ENCODE data around the gene SPRTN. TPM values are rescaled to one million over a fixed set of nuclear protein-coding genes. Genes with fewer than 3 reads are reported as not detected.

Gene SPRTN
- total and polyA plus RNA-seq, 2 of the 8 experiments (the other 6 are each of a cell fraction or from before 2014, with no cell fraction given) = 6.6 to 15.1 TPM

GRCh38 chr1:231351816-231352215 lies 13.7 kb downstream of the SPRTN start:
- no peak for TF ChIP-seq CREB1 (IDR thresholded peaks at IDR 0.05)
- TF ChIP-seq EZH2 (IDR thresholded peaks at IDR 0.05; ENCODE audit: low read depth, low read length, severe bottlenecking) = no peak
- no peak for TF ChIP-seq E2F6 (IDR thresholded peaks at IDR 0.05)
- TF ChIP-seq JUN (IDR thresholded peaks at IDR 0.05; ENCODE audit: low read depth, low read length) = no peak
- TF ChIP-seq NRF1 (IDR thresholded peaks at IDR 0.05; ENCODE audit: low read depth, low read length) = no peak
- no peak overlapping the region for H3K9ac ChIP-seq (replicated peaks in 1 of 4; ENCODE audit: extremely low read depth in 1 of 4, low read depth in 3 of 4, low read length in 3 of 4)
- FAIRE-seq (no peak), DNase-seq (ENCODE audit: low read depth in 1 of 2, low spot score in 2 of 2) (no peak)
- no peak overlapping the region for H2AFZ ChIP-seq (ENCODE audit: low read length)
- H3K4me3 ChIP-seq (ENCODE audit: extremely low read depth in 1 of 4, insufficient read depth in 2 of 4, low read depth in 3 of 4, low read length in 4 of 4) = no peak overlapping the region
- no peaks in the 10 kb centered on the region for H3K79me1 ChIP-seq (ENCODE audit: low read depth, low read length)
- no peaks in the 10 kb centered on the region for H3K23me2 ChIP-seq (ENCODE audit: low read depth, low read length)
- H4K8ac ChIP-seq (ENCODE audit: extremely low read depth, insufficient read depth, low read length) = no peak overlapping the region
- H3K56ac ChIP-seq (replicated peaks; ENCODE audit: insufficient read length, low read depth, low read length) = no peak overlapping the region
- POLR2A ChIA-PET (ENCODE audit: partially characterized antibody) = no interaction called here
- CTCF ChIA-PET (ENCODE audit: partially characterized antibody) = interaction anchor here (0.9 kb wide), 1 partner anchor 253 kb away, joined by 3 read pairs; no protein-coding TSS in a partner anchor
- no peak overlapping the region for H3K27ac ChIP-seq (ENCODE audit: low read depth, low read length)
- H4K20me1 ChIP-seq (replicated peaks in 1 of 2; ENCODE audit: control insufficient read depth in 1 of 2, insufficient read depth in 2 of 2, low read length in 2 of 2) = peaks cover 0 to 2% of the 10 kb centered on the region in 2 experiments
- no peak overlapping the region for H3K4me2 ChIP-seq (ENCODE audit: insufficient read depth in 1 of 2, low read depth in 2 of 2, low read length in 2 of 2)
- H2AK5ac ChIP-seq (ENCODE audit: low read depth, low read length) = no peak overlapping the region
- no peaks in the 10 kb centered on the region for H3K79me2 ChIP-seq (ENCODE audit: control insufficient read depth in 1 of 2, insufficient read depth in 2 of 2, low read length in 2 of 2)
- H3K14ac ChIP-seq (ENCODE audit: insufficient read length) = no peak overlapping the region
- no peak overlapping the region for H4K5ac ChIP-seq (ENCODE audit: insufficient read length, low read depth, low read length)
- H3K4ac ChIP-seq (replicated peaks; ENCODE audit: insufficient read length, low read depth, low read length) = no peak overlapping the region
- H3K27me3 ChIP-seq (replicated peaks in 1 of 4; ENCODE audit: control insufficient read depth in 3 of 4, extremely low read depth in 1 of 4, insufficient read depth in 3 of 4, low read length in 3 of 4) = no peaks in the 10 kb centered on the region
- no peak overlapping the region for H2BK15ac ChIP-seq (ENCODE audit: low read length)
- no peak overlapping the region for H3K23ac ChIP-seq (ENCODE audit: insufficient read length)
- H3K18ac ChIP-seq (ENCODE audit: extremely low read depth, low read length) = no peak overlapping the region
- peaks cover 4 to 40% (median 16%) of the 10 kb centered on the region in 4 experiments; a peak in 7 of 8 replicates for H3K36me3 ChIP-seq (ENCODE audit: control insufficient read depth in 2 of 4, insufficient read depth in 4 of 4, low read length in 3 of 4)
- 79% methylated on average over 2 of the region's 2 CpGs; no CpG with 5 or more reads in 1 of the 2 experiments for WGBS, 2 experiments (ENCODE audit: extremely low coverage in 1 of 2, insufficient coverage in 1 of 2, insufficient read length in 1 of 2, insufficient replicate concordance in 2 of 2, low coverage in 1 of 2, low lambda C conversion rate in 2 of 2, missing lambda C conversion rate in 1 of 2)
- H4K91ac ChIP-seq (replicated peaks; ENCODE audit: insufficient read length, low read length) = no peak overlapping the region
- no peaks in the 10 kb centered on the region for H3K4me1 ChIP-seq (replicated peaks in 1 of 4; ENCODE audit: control insufficient read depth in 3 of 4, insufficient read depth in 4 of 4, low read length in 3 of 4)
- H2BK5ac ChIP-seq (ENCODE audit: low read depth, low read length) = no peak overlapping the region
- H2BK20ac ChIP-seq (ENCODE audit: low read length) = no peak overlapping the region
- no peak overlapping the region for H2BK120ac ChIP-seq (replicated peaks; ENCODE audit: low read depth, low read length)
- no peak overlapping the region for H2BK12ac ChIP-seq (ENCODE audit: low read depth, low read length)
- H3K9me3 ChIP-seq (ENCODE audit: insufficient read depth in 2 of 2, low read depth in 1 of 2, low read length in 1 of 2) = no peaks in the 10 kb centered on the region
